ENCODE measurements around the gene IZUMO2. TPM values are rescaled to one million over a fixed set of nuclear protein-coding genes. Genes with fewer than 3 reads are reported as not detected.

The IZUMO2 gene
- total and polyA plus RNA-seq, 9 of the 15 experiments (the other 6 are each of a cell fraction or from before 2014, with no cell fraction given): not detected

DNA sequence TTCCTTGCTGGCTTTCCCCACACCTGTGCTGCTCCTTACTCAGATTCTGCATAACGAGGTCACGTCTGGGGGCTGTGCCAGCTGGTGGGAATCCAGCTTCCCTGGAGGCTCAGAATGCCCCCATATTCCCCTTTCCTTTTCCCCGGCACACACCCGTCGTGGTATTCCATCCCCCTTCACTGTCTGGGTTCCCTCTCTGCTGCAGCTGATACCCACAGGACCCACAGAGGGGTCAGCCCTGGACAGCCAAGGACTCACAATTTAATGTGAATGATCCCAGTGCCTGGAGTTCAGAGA is 36.1 kb upstream of the IZUMO2 start (continued):
- TF ChIP-seq, protein P1, sequence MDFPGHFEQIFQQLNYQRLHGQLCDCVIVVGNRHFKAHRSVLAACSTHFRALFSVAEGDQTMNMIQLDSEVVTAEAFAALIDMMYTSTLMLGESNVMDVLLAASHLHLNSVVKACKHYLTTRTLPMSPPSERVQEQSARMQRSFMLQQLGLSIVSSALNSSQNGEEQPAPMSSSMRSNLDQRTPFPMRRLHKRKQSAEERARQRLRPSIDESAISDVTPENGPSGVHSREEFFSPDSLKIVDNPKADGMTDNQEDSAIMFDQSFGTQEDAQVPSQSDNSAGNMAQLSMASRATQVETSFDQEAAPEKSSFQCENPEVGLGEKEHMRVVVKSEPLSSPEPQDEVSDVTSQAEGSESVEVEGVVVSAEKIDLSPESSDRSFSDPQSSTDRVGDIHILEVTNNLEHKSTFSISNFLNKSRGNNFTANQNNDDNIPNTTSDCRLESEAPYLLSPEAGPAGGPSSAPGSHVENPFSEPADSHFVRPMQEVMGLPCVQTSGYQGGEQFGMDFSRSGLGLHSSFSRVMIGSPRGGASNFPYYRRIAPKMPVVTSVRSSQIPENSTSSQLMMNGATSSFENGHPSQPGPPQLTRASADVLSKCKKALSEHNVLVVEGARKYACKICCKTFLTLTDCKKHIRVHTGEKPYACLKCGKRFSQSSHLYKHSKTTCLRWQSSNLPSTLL (IDR thresholded peaks at IDR 0.05): no peak
- TF ChIP-seq ELF2 (CRISPR knock-in tag; IDR thresholded peaks at IDR 0.05) (no peak), NBN (IDR thresholded peaks at IDR 0.05; ENCODE audit: low read depth) (no peak), ETS2 (tag; IDR thresholded peaks at IDR 0.05; ENCODE audit: borderline replicate concordance, poor library complexity, severe bottlenecking) (no peak), ZNF830 (CRISPR knock-in tag; IDR thresholded peaks at IDR 0.05) (no peak)
- TF ChIP-seq, protein P2, sequence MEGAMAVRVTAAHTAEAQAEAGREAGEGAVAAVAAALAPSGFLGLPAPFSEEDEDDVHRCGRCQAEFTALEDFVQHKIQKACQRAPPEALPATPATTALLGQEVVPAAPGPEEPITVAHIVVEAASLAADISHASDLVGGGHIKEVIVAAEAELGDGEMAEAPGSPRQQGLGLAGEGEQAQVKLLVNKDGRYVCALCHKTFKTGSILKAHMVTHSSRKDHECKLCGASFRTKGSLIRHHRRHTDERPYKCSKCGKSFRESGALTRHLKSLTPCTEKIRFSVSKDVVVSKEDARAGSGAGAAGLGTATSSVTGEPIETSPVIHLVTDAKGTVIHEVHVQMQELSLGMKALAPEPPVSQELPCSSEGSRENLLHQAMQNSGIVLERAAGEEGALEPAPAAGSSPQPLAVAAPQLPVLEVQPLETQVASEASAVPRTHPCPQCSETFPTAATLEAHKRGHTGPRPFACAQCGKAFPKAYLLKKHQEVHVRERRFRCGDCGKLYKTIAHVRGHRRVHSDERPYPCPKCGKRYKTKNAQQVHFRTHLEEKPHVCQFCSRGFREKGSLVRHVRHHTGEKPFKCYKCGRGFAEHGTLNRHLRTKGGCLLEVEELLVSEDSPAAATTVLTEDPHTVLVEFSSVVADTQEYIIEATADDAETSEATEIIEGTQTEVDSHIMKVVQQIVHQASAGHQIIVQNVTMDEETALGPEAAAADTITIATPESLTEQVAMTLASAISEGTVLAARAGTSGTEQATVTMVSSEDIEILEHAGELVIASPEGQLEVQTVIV (CRISPR knock-in tag; IDR thresholded peaks at IDR 0.05; ENCODE audit: borderline replicate concordance): no peak
